GM18519 (cell line): ENCODE measurements around the gene MAML2.

ENCODE experiments used
- ATAC-seq: cut with Tn5 transposase; IDR thresholded peaks from one replicate; pipeline ENCODE4 v1.9.1; 2021; ENCODE audit warnings: mild to moderate bottlenecking, moderate library complexity; ENCODE audit not compliant: unreplicated experiment, low FRiP score

MAML2 gene

GRCh38 chr11:96339706-96340554 is 3.1 kb downstream of the MAML2 start:
- ATAC-seq = no peak

- peak; percentile 44 for ATAC-seq
These were observed 3.9 kb downstream of the MAML2 start for GRCh38 chr11:96338910-96339705.

- no peak for ATAC-seq
These were observed 5.2 kb downstream of the MAML2 start for GRCh38 chr11:96337541-96338431.

- no peak for ATAC-seq
These were observed 7.6 kb downstream of the MAML2 start for GRCh38 chr11:96335388-96335787.

GRCh38 chr11:96334219-96334618 is 8.8 kb downstream of the MAML2 start:
- no peak for ATAC-seq

GRCh38 chr11:96333191-96333719 is 9.7 kb downstream of the MAML2 start:
- no peak for ATAC-seq

GRCh38 chr11:96332126-96332771 is 10.7 kb downstream of the MAML2 start:
- no peak for ATAC-seq

GRCh38 chr11:96331699-96332116 is 11.3 kb downstream of the MAML2 start:
- no peak for ATAC-seq

- no peak for ATAC-seq
These were observed 12.5 kb downstream of the MAML2 start for GRCh38 chr11:96330511-96330859.

GRCh38 chr11:96329855-96330510 is 13.0 kb downstream of the MAML2 start:
- no peak for ATAC-seq

GRCh38 chr11:96329419-96329818 is 13.6 kb downstream of the MAML2 start:
- no peak for ATAC-seq

- no peak for ATAC-seq
These were observed 14.5 kb downstream of the MAML2 start for GRCh38 chr11:96328395-96329010.

GRCh38 chr11:96326959-96327358 is 16.0 kb downstream of the MAML2 start:
- no peak for ATAC-seq

GRCh38 chr11:96324912-96325311 is 18.1 kb downstream of the MAML2 start:
- no peak for ATAC-seq

- no peak for ATAC-seq
These were observed 19.4 kb downstream of the MAML2 start for GRCh38 chr11:96323642-96323985.

GRCh38 chr11:96322775-96323641 is 20.0 kb downstream of the MAML2 start:
- no peak for ATAC-seq

GRCh38 chr11:96321091-96321490 is 21.9 kb downstream of the MAML2 start:
- ATAC-seq = no peak
